Keratinocyte (primary cell): ENCODE measurements around the gene CENPP. TPM values are rescaled to one million over a fixed set of nuclear protein-coding genes. Genes with fewer than 3 reads are reported as not detected.

Experiments
- DNase-seq: peaks from one replicate; pipeline ENCODE4 v3.0.0-alpha.2; 2011; ENCODE audit warnings: low read depth, missing footprints, low spot score
- FAIRE-seq: peaks from 2 replicates; lab custom pipeline; 2011; peaks lifted over from hg19 to GRCh38; lab: Jason Lieb, UNC
- H2AFZ ChIP-seq: 2 replicates; pipeline ENCODE4 v1.6.0; 2012; ENCODE audit warnings: low read length, control low read depth, inconsistent platforms; ENCODE audit not compliant: control insufficient read depth
- H3K27ac ChIP-seq: 2 replicates; pipeline ENCODE4 v1.5.1; 2011; ENCODE audit warnings: low read length; ENCODE audit not compliant: control insufficient read depth, insufficient read depth
- H3K27me3 ChIP-seq: 3 replicates; pipeline ENCODE4 v1.6.0; 2011; ENCODE audit warnings: low read length; ENCODE audit not compliant: control insufficient read depth, insufficient read depth; ENCODE audit errors: extremely low read depth
- H3K36me3 ChIP-seq, 2 experiments: 2 replicates in 1 of 2; 3 replicates in 1 of 2; pipeline ENCODE4 v1.5.1; 2011; ENCODE audit warnings: low read length in 2 of 2, mild to moderate bottlenecking in 1 of 2; ENCODE audit not compliant: control insufficient read depth in 2 of 2, insufficient read depth in 2 of 2; ENCODE audit errors: extremely low read depth in 1 of 2
- H3K4me1 ChIP-seq: 3 replicates; pipeline ENCODE4 v1.5.1; 2011; ENCODE audit warnings: low read length; ENCODE audit not compliant: control insufficient read depth, insufficient read depth; ENCODE audit errors: extremely low read depth
- H3K4me2 ChIP-seq: 3 replicates; pipeline ENCODE4 v1.6.0; 2011; ENCODE audit warnings: low read depth, low read length; ENCODE audit not compliant: control insufficient read depth, insufficient read depth; ENCODE audit errors: extremely low read depth
- H3K4me3 ChIP-seq, 3 experiments: fragments of 200-600 bp in 1 of 3; sonication (generic) in 1 of 3; 2 replicates in 2 of 3; 3 replicates in 1 of 3; pipeline ENCODE4 v1.5.1; 2011 to 2016; ENCODE audit warnings: low read length in 3 of 3, mild to moderate bottlenecking in 3 of 3, control low read depth in 2 of 3, inconsistent platforms in 1 of 3, low read depth in 1 of 3, mixed read lengths in 1 of 3, mixed run types in 1 of 3, moderate library complexity in 1 of 3; ENCODE audit not compliant: control insufficient read depth in 2 of 3, insufficient read depth in 2 of 3; ENCODE audit errors: extremely low read depth in 1 of 3
- H3K79me2 ChIP-seq: 2 replicates; pipeline ENCODE4 v1.6.0; 2012; ENCODE audit warnings: low read length; ENCODE audit not compliant: control insufficient read depth, insufficient read depth
- H3K9ac ChIP-seq: 3 replicates; pipeline ENCODE4 v1.6.0; 2011; ENCODE audit warnings: low read length; ENCODE audit not compliant: control insufficient read depth, insufficient read depth; ENCODE audit errors: extremely low read depth
- H3K9me1 ChIP-seq: 3 replicates; pipeline ENCODE4 v1.6.0; 2011; ENCODE audit warnings: low read length; ENCODE audit not compliant: control insufficient read depth, insufficient read depth; ENCODE audit errors: extremely low read depth
- H3K9me3 ChIP-seq: 2 replicates; pipeline ENCODE4 v1.5.1; 2012; ENCODE audit warnings: low read depth, low read length; ENCODE audit not compliant: control insufficient read depth
- H4K20me1 ChIP-seq: 3 replicates; pipeline ENCODE4 v1.6.0; 2011; ENCODE audit warnings: low read length; ENCODE audit not compliant: control insufficient read depth, insufficient read depth; ENCODE audit errors: extremely low read depth
- EZH2 ChIP-seq: IDR thresholded peaks from one replicate; pipeline ENCODE4 v1.6.1; 2012; ENCODE audit warnings: inconsistent platforms, mild to moderate bottlenecking, low read length, moderate library complexity
- dilution Hi-C: fragments of 300-500 bp; cut with MboI; formaldehyde crosslinking; loops from one replicate; pipeline ENCODE4 v1.7.0; 2020; ENCODE audit warnings: low sequenced_read_pairs; ENCODE audit not compliant: extremely low pct_ligation_motif_present
- polyA plus RNA-seq, 5 experiments: library from polyadenylated mRNA; depleted of rRNA in 3 of 5; stranded (reverse) in 3 of 5; stranded (forward) in 1 of 5; unstranded in 1 of 5; fragments of >200 nt; gene quantifications; 1 replicate in 1 of 5; 2 replicates in 3 of 5; 3 replicates in 1 of 5; pipeline versions ENCODE4 v1.2.1 to v1.2.3, GENCODE V29; 2011 to 2012; ENCODE audit warnings: missing spikeins in 2 of 5, low read depth in 1 of 5, low replicate concordance in 1 of 5
- TF ChIP-seq, protein P1 (sequence below), 3 experiments: IDR thresholded peaks in 1 of 3; conservative IDR thresholded peaks in 1 of 3; optimal IDR thresholded peaks in 1 of 3; 2 replicates in 2 of 3; 3 replicates in 1 of 3; pipeline versions ENCODE3 to v1.5.1; 2011; ENCODE audit warnings: low read length in 3 of 3, mild to moderate bottlenecking in 3 of 3, moderate library complexity in 2 of 3, control low read depth in 1 of 3, inconsistent platforms in 1 of 3; ENCODE audit not compliant: insufficient read depth in 2 of 3; ENCODE audit errors: extremely low read depth in 1 of 3

The CENPP gene
- polyA plus RNA-seq, 1 donor (not counting 4 experiments of a cell fraction or from before 2014, with no cell fraction given): 6.7 TPM

DNA sequence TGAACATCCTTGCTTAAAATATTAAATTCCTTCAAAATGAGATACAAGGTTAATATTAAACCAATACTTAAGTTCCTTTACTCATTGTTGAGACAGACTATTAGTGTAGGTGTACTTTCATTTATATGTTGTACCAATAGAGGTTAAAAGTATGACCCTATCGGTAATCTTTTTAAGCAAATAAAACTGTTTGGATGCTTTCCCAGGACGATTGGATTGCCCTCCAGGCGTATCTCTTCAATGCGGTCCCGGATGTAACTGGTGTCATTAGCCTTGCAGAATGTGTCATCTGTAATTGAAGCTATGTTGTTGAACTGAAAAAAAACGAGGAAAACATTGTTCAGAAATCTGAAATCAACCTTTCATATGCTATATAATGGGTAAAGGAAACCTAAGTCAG, 59.7 kb downstream of the CENPP start:
- Histone ChIP-seq H3K4me2 (peak overlapping the region; percentile 80), H3K27ac (peak overlapping the region; percentile 95), H3K9me3 (no peaks in the 10 kb centered on the region), H2AFZ (peak overlapping the region; percentile 56), H3K4me3 (peak overlapping the region in 2 of 3 experiments; percentile 18 to 56), H3K4me1 (peaks cover 24% of the 10 kb centered on the region), H3K27me3 (no peaks in the 10 kb centered on the region), H3K9ac (peak overlapping the region; percentile 53), H3K9me1 (no peaks in the 10 kb centered on the region), H3K36me3 (no peaks in the 10 kb centered on the region), H3K79me2 (no peaks in the 10 kb centered on the region), H4K20me1 (no peaks in the 10 kb centered on the region)
- dilution Hi-C loops: no loop called here
- FAIRE-seq (peak; percentile 70), DNase-seq (no peak)
- no peak for TF ChIP-seq EZH2
- TF ChIP-seq, protein P1, sequence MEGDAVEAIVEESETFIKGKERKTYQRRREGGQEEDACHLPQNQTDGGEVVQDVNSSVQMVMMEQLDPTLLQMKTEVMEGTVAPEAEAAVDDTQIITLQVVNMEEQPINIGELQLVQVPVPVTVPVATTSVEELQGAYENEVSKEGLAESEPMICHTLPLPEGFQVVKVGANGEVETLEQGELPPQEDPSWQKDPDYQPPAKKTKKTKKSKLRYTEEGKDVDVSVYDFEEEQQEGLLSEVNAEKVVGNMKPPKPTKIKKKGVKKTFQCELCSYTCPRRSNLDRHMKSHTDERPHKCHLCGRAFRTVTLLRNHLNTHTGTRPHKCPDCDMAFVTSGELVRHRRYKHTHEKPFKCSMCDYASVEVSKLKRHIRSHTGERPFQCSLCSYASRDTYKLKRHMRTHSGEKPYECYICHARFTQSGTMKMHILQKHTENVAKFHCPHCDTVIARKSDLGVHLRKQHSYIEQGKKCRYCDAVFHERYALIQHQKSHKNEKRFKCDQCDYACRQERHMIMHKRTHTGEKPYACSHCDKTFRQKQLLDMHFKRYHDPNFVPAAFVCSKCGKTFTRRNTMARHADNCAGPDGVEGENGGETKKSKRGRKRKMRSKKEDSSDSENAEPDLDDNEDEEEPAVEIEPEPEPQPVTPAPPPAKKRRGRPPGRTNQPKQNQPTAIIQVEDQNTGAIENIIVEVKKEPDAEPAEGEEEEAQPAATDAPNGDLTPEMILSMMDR (optimal IDR thresholded peaks at IDR 0.05 in 1 of 3, IDR thresholded peaks at IDR 0.05 in 1 of 3, conservative IDR thresholded peaks at IDR 0.05 in 1 of 3; ENCODE audit: extremely low read depth in 1 of 3, insufficient read depth in 2 of 3, low read length in 3 of 3): no peak

DNA sequence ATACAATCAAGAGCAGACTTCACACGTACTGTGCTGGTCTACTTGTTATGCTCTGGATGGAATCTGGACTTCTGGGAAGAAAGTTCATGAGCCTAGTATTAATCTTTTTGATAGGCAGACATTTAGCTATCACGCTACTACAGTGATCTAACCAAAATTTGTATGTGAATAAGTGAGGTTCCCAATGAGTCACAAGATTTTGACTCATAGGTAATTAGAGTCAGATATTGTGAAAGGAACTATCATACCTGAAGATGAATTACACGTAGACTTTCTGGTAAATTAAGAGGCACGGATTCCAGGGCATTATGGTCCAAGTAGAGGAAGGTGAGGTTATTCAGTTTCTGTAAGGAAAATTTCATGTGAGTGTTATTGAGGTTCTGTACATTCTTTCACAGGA, 60.2 kb downstream of the CENPP start:
- H2AFZ ChIP-seq: peak overlapping the region; percentile 56
- H3K9me3 ChIP-seq: no peaks in the 10 kb centered on the region
- H3K36me3 ChIP-seq: no peaks in the 10 kb centered on the region
- peak overlapping the region; percentile 53 for H3K9ac ChIP-seq
- H3K9me1 ChIP-seq: no peaks in the 10 kb centered on the region
- no peaks in the 10 kb centered on the region for H4K20me1 ChIP-seq
- H3K4me2 ChIP-seq: peak overlapping the region; percentile 80
- FAIRE-seq (peak; percentile 65), DNase-seq (peak; percentile 45)
- H3K4me1 ChIP-seq: peaks cover 24% of the 10 kb centered on the region
- dilution Hi-C loops: no loop called here
- H3K79me2 ChIP-seq: no peaks in the 10 kb centered on the region
- H3K27ac ChIP-seq: peak overlapping the region; percentile 95
- peak overlapping the region in 2 of 3 experiments; percentile 18 to 56 for H3K4me3 ChIP-seq
- H3K27me3 ChIP-seq: no peaks in the 10 kb centered on the region
- TF ChIP-seq, protein P1 (optimal IDR thresholded peaks at IDR 0.05 in 1 of 3, IDR thresholded peaks at IDR 0.05 in 1 of 3, conservative IDR thresholded peaks at IDR 0.05 in 1 of 3; ENCODE audit: extremely low read depth in 1 of 3, insufficient read depth in 2 of 3, low read length in 3 of 3): no peak
- TF ChIP-seq EZH2: no peak
